Forelimb muscle (tissue), 1 donor: ENCODE measurements around the gene SEPTIN14. TPM values are rescaled to one million over a fixed set of nuclear protein-coding genes. Genes with fewer than 3 reads are reported as not detected.
"Not testable (repeated sequence)": the region's sequence is repeated elsewhere in the genome, so short reads cannot be mapped to it uniquely, and the experiment has no call there.

ENCODE experiments used
- DNase-seq: peaks from one replicate; pipeline ENCODE4 v3.0.0-alpha.2; 2013; ENCODE audit warnings: low read depth
- polyA plus RNA-seq: library from polyadenylated mRNA; unstranded; fragments of 120-200 nt; gene quantifications from one replicate; pipeline ENCODE4 v1.2.1, GENCODE V29; 2013; ENCODE audit not compliant: insufficient read length

SEPTIN14 gene
- polyA plus RNA-seq, 1 donor: 0.09 TPM

GRCh38 chr7:55784151-55784550 lies 78.4 kb downstream of the SEPTIN14 start:
- no peak for DNase-seq

- no peak for DNase-seq
Observed at GRCh38 chr7:55778631-55779030, 83.9 kb downstream of the SEPTIN14 start.

GRCh38 chr7:55776196-55776595 lies 86.4 kb downstream of the SEPTIN14 start:
- DNase-seq: no peak

- no peak for DNase-seq
Observed at GRCh38 chr7:55775051-55775420, 87.5 kb downstream of the SEPTIN14 start.

GRCh38 chr7:55774327-55775050 lies 88.1 kb downstream of the SEPTIN14 start:
- DNase-seq: no peak

GRCh38 chr7:55770778-55771177 lies 91.8 kb downstream of the SEPTIN14 start:
- no peak for DNase-seq

GRCh38 chr7:55753274-55753862 lies 109.2 kb downstream of the SEPTIN14 start:
- not testable (repeated sequence) for DNase-seq

- not testable (repeated sequence) for DNase-seq
Observed at GRCh38 chr7:55744706-55745105, 117.8 kb downstream of the SEPTIN14 start.

Other genes with a start within 250 kb of the SEPTIN14 start
- 6.3 TPM for gene ZNF713, start 24.7 kb upstream of the SEPTIN14 start, polyA plus RNA-seq
- 14.5 TPM for gene MRPS17, start 89.1 kb upstream of the SEPTIN14 start, polyA plus RNA-seq
- 107 TPM for gene NIPSNAP2, start 101.8 kb upstream of the SEPTIN14 start, polyA plus RNA-seq
- gene PSPH, start 188.7 kb upstream of the SEPTIN14 start, polyA plus RNA-seq: 16.9 TPM
- gene CCT6A, start 189.0 kb upstream of the SEPTIN14 start, polyA plus RNA-seq: 151 TPM
- 51.1 TPM for gene SUMF2, start 201.5 kb upstream of the SEPTIN14 start, polyA plus RNA-seq
- 41.5 TPM for gene PHKG1, start 230.2 kb upstream of the SEPTIN14 start, polyA plus RNA-seq
- gene CHCHD2, start 243.7 kb upstream of the SEPTIN14 start, polyA plus RNA-seq: 228 TPM